Tibial nerve (tissue), 4 donors: ENCODE results near the gene LRRC3.

Experiments used
- CTCF ChIP-seq, 5 experiments: fragments of 200-600 bp in 3 of 5; fragments of 450-650 bp in 2 of 5; sonication (generic) in 3 of 5; IDR thresholded peaks; one replicate each; pipeline ENCODE4 v1.5.1; 2016 to 2019; ENCODE audit warnings: antibody characterized with exemption in 5 of 5, mild to moderate bottlenecking in 3 of 5, moderate library complexity in 2 of 5
- EP300 ChIP-seq, 2 donors: sonication (generic); formaldehyde crosslinking; IDR thresholded peaks; one replicate each; pipeline ENCODE4 v1.6.1; 2017; ENCODE audit warnings: antibody characterized with exemption in 2 of 2, mild to moderate bottlenecking in 1 of 2
- POLR2A ChIP-seq, 2 donors: fragments of 450-650 bp; IDR thresholded peaks; one replicate each; pipeline ENCODE4 v1.6.1; 2017; ENCODE audit warnings: antibody characterized with exemption in 2 of 2, mild to moderate bottlenecking in 2 of 2, moderate library complexity in 2 of 2

GRCh38 chr21:44431300-44431699, 24.0 kb upstream of the LRRC3 start:
- TF ChIP-seq CTCF (IDR thresholded peaks at IDR 0.05): no peak
- TF ChIP-seq POLR2A (IDR thresholded peaks at IDR 0.05): no peak
- no peak for TF ChIP-seq EP300 (IDR thresholded peaks at IDR 0.05)
